ENCODE results near the gene DIAPH3.

The DIAPH3 gene

DNA sequence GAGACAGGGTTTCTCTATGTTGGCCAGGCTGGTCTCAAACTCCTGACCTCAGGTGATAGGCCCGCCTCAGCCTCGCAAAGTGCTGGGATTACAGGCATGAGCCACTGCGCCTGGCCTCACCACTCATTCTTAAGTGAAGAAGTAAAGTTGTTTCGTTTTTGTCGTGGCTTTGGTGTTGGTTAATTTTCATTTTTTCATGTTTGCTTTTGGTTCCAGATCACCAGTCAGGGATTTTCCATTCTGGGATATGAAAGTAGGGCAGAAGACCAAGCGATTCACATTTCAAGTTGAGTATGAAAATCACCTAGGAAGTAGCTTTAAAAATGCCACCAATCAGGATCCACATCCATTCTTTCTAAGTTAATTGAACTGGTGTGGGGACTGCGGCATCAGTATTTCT is 289.9 kb downstream of the DIAPH3 start:
- H3K79me2 ChIP-seq (ENCODE audit: insufficient read depth, low read length) = no peaks in the 10 kb centered on the region
- no peak overlapping the region for H3K9ac ChIP-seq (ENCODE audit: low read depth, low read length, poor library complexity, severe bottlenecking)
- H3K4me3 ChIP-seq (ENCODE audit: low read length, poor library complexity, severe bottlenecking) = no peak overlapping the region
- no peaks in the 10 kb centered on the region for H4K20me1 ChIP-seq (ENCODE audit: insufficient read depth, low read length, poor library complexity, severe bottlenecking)
- no peak overlapping the region for H2AFZ ChIP-seq (ENCODE audit: low read length)
- no peaks in the 10 kb centered on the region for H3K27me3 ChIP-seq (ENCODE audit: insufficient read depth, low read length, poor library complexity, severe bottlenecking)
- H3F3A ChIP-seq (ENCODE audit: low read depth) = no peaks in the 10 kb centered on the region
- H3K9me3 ChIP-seq (ENCODE audit: insufficient read depth, low read depth, low read length) = no peaks in the 10 kb centered on the region
- H3K4me2 ChIP-seq (ENCODE audit: low read depth, low read length, poor library complexity, severe bottlenecking) = no peak overlapping the region
- TF ChIP-seq EZH2phosphoT487 (IDR thresholded peaks at IDR 0.05; ENCODE audit: borderline replicate concordance) (no peak), CTCF (conservative IDR thresholded peaks at IDR 0.05; ENCODE audit: low read length) (no peak)
- H3K36me3 ChIP-seq (ENCODE audit: insufficient read depth, low read length) = peaks cover 23% of the 10 kb centered on the region; the same call in 1 of the 2 replicates
- no peaks in the 10 kb centered on the region for H3K4me1 ChIP-seq (ENCODE audit: insufficient read depth, low read length, poor library complexity, severe bottlenecking)
- H3K9me2 ChIP-seq (replicated peaks; ENCODE audit: low read depth, low read length) = no peaks in the 10 kb centered on the region

DNA sequence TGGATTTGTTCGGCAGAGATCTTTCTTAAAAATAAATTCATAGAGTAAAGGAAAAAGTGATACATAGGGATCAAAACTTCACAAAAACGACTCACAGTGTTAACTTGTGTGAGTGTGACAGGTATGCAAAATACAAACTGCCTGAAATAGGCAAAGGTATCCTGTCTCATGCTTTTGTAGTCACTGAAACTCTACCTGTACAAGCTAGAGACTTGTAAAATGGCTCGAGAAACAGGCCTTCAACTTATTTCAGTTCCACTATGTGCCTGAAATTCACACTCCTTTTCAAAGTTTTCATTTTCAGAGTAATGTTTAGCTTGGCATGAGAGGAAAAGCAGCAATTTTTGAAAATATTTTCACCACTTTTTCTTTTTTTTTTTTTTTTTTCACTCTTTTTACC is 290.4 kb downstream of the DIAPH3 start:
- H3K4me1 ChIP-seq (ENCODE audit: insufficient read depth, low read length, poor library complexity, severe bottlenecking) = no peaks in the 10 kb centered on the region
- peaks cover 18% of the 10 kb centered on the region; the same call in 1 of the 2 replicates for H3K36me3 ChIP-seq (ENCODE audit: insufficient read depth, low read length)
- no peaks in the 10 kb centered on the region for H3K9me2 ChIP-seq (replicated peaks; ENCODE audit: low read depth, low read length)
- no peaks in the 10 kb centered on the region for H3K79me2 ChIP-seq (ENCODE audit: insufficient read depth, low read length)
- no peaks in the 10 kb centered on the region for H3K27me3 ChIP-seq (ENCODE audit: insufficient read depth, low read length, poor library complexity, severe bottlenecking)
- TF ChIP-seq EZH2phosphoT487 (IDR thresholded peaks at IDR 0.05; ENCODE audit: borderline replicate concordance) = no peak
- no peak for TF ChIP-seq CTCF (conservative IDR thresholded peaks at IDR 0.05; ENCODE audit: low read length)
- H4K20me1 ChIP-seq (ENCODE audit: insufficient read depth, low read length, poor library complexity, severe bottlenecking) = no peaks in the 10 kb centered on the region
- no peak overlapping the region for H2AFZ ChIP-seq (ENCODE audit: low read length)
- H3K9me3 ChIP-seq (ENCODE audit: insufficient read depth, low read depth, low read length) = no peaks in the 10 kb centered on the region
- H3K4me3 ChIP-seq (ENCODE audit: low read length, poor library complexity, severe bottlenecking) = no peak overlapping the region
- no peak overlapping the region for H3K9ac ChIP-seq (ENCODE audit: low read depth, low read length, poor library complexity, severe bottlenecking)
- no peak overlapping the region for H3K4me2 ChIP-seq (ENCODE audit: low read depth, low read length, poor library complexity, severe bottlenecking)
- no peaks in the 10 kb centered on the region for H3F3A ChIP-seq (ENCODE audit: low read depth)

GRCh38 chr13:59867867-59868266 is 295.9 kb downstream of the DIAPH3 start:
- Histone ChIP-seq H3K9ac (ENCODE audit: low read depth, low read length, poor library complexity, severe bottlenecking) (no peak overlapping the region), H3K4me3 (ENCODE audit: low read length, poor library complexity, severe bottlenecking) (no peak overlapping the region), H2AFZ (ENCODE audit: low read length) (no peak overlapping the region), H3F3A (ENCODE audit: low read depth) (no peaks in the 10 kb centered on the region), H3K36me3 (ENCODE audit: insufficient read depth, low read length) (peaks cover 3% of the 10 kb centered on the region; the same call in 1 of the 2 replicates), H3K79me2 (ENCODE audit: insufficient read depth, low read length) (no peaks in the 10 kb centered on the region), H3K4me1 (ENCODE audit: insufficient read depth, low read length, poor library complexity, severe bottlenecking) (no peaks in the 10 kb centered on the region), H3K9me2 (replicated peaks; ENCODE audit: low read depth, low read length) (no peaks in the 10 kb centered on the region), H3K9me3 (ENCODE audit: insufficient read depth, low read depth, low read length) (no peaks in the 10 kb centered on the region), H3K27me3 (ENCODE audit: insufficient read depth, low read length, poor library complexity, severe bottlenecking) (no peaks in the 10 kb centered on the region), H3K4me2 (ENCODE audit: low read depth, low read length, poor library complexity, severe bottlenecking) (no peak overlapping the region), H4K20me1 (ENCODE audit: insufficient read depth, low read length, poor library complexity, severe bottlenecking) (no peaks in the 10 kb centered on the region)
- TF ChIP-seq CTCF (conservative IDR thresholded peaks at IDR 0.05; ENCODE audit: low read length) (no peak), EZH2phosphoT487 (IDR thresholded peaks at IDR 0.05; ENCODE audit: borderline replicate concordance) (no peak)
